Astrocyte (in vitro differentiated cells and primary cell): ENCODE results near the gene ZIC1. TPM values are rescaled to one million over a fixed set of nuclear protein-coding genes. Genes with fewer than 3 reads are reported as not detected.

Experiments
- DNase-seq: peaks from one replicate; pipeline ENCODE4 v3.0.0-alpha.2; 2010; ENCODE audit warnings: low read depth
- FAIRE-seq: peaks from 2 replicates; lab custom pipeline; 2011; peaks lifted over from hg19 to GRCh38; lab: Jason Lieb, UNC
- H2AFZ ChIP-seq: 2 replicates; pipeline ENCODE4 v1.6.0; 2012; ENCODE audit warnings: low read depth, low read length, inconsistent platforms
- H3K27ac ChIP-seq: 2 replicates; pipeline ENCODE4 v1.5.1; 2011; ENCODE audit warnings: low read depth, low read length, inconsistent platforms
- H3K27me3 ChIP-seq: 2 replicates; pipeline ENCODE4 v1.6.0; 2011; ENCODE audit warnings: low read length, inconsistent platforms; ENCODE audit not compliant: insufficient read depth
- H3K36me3 ChIP-seq: 2 replicates; pipeline ENCODE4 v1.5.1; 2011; ENCODE audit warnings: low read length, inconsistent platforms; ENCODE audit not compliant: insufficient read depth
- H3K4me1 ChIP-seq: 2 replicates; pipeline ENCODE4 v1.5.1; 2011; ENCODE audit warnings: low read length, inconsistent platforms; ENCODE audit not compliant: insufficient read depth
- H3K4me2 ChIP-seq: 2 replicates; pipeline ENCODE4 v1.6.0; 2012; ENCODE audit warnings: low read length, inconsistent platforms
- H3K4me3 ChIP-seq: 2 replicates; pipeline ENCODE4 v1.5.1; 2011; ENCODE audit warnings: low read depth, mild to moderate bottlenecking, low read length, inconsistent platforms; ENCODE audit not compliant: insufficient read depth
- H3K79me2 ChIP-seq: 2 replicates; pipeline ENCODE4 v1.6.0; 2012; ENCODE audit warnings: mild to moderate bottlenecking, low read length, inconsistent platforms; ENCODE audit not compliant: insufficient read depth
- H3K9ac ChIP-seq: 2 replicates; pipeline ENCODE4 v1.6.0; 2012; ENCODE audit warnings: mild to moderate bottlenecking, low read length, inconsistent platforms
- H3K9me3 ChIP-seq: 2 replicates; pipeline ENCODE4 v1.5.1; 2012; ENCODE audit warnings: low read depth, mild to moderate bottlenecking, low read length, inconsistent platforms; ENCODE audit not compliant: insufficient read depth
- H4K20me1 ChIP-seq: 2 replicates; pipeline ENCODE4 v1.6.0; 2012; ENCODE audit warnings: low read length, inconsistent platforms; ENCODE audit not compliant: insufficient read depth
- H3K27ac Mint-ChIP-seq: one replicate; pipeline ENCODE4 v1.8.0; 2021; ENCODE audit warnings: mild to moderate bottlenecking, mixed read lengths; ENCODE audit not compliant: unreplicated experiment
- H3K27me3 Mint-ChIP-seq: one replicate; pipeline ENCODE4 v1.8.0; 2021; ENCODE audit warnings: low read depth, mixed read lengths; ENCODE audit not compliant: unreplicated experiment
- H3K36me3 Mint-ChIP-seq: one replicate; pipeline ENCODE4 v1.8.0; 2021; ENCODE audit warnings: low read depth, mixed read lengths; ENCODE audit not compliant: unreplicated experiment
- H3K4me1 Mint-ChIP-seq: one replicate; pipeline ENCODE4 v1.8.0; 2021; ENCODE audit warnings: low read depth, mixed read lengths; ENCODE audit not compliant: unreplicated experiment
- H3K4me3 Mint-ChIP-seq: one replicate; pipeline ENCODE4 v1.8.0; 2021; ENCODE audit warnings: mild to moderate bottlenecking, moderate library complexity, mixed read lengths; ENCODE audit not compliant: unreplicated experiment
- H3K9me3 Mint-ChIP-seq: one replicate; pipeline ENCODE4 v1.8.0; 2021; ENCODE audit warnings: mild to moderate bottlenecking, mixed read lengths; ENCODE audit not compliant: unreplicated experiment
- CTCF ChIP-seq: IDR thresholded peaks from 2 replicates; pipeline ENCODE4 v1.5.1; 2011; ENCODE audit warnings: low read depth, mild to moderate bottlenecking, inconsistent platforms, low read length, moderate library complexity; ENCODE audit not compliant: insufficient read depth
- EZH2 ChIP-seq: IDR thresholded peaks from 2 replicates; pipeline ENCODE4 v1.6.1; 2012; ENCODE audit warnings: mild to moderate bottlenecking, low read length, inconsistent platforms; ENCODE audit not compliant: insufficient read depth
- total RNA-seq: library from RNA; stranded (reverse); gene quantifications from 2 replicates; pipeline ENCODE4 v1.2.1, GENCODE V29; 2021

The ZIC1 gene
- total RNA-seq, 1 donor from 2014 or later: 0.30 TPM

GRCh38 chr3:147398813-147399534, 10.2 kb upstream of the ZIC1 start:
- Mint-ChIP-seq H3K9me3 (peaks cover 21% of the 10 kb centered on the region), H3K27ac (no peak overlapping the region), H3K4me1 (no peaks in the 10 kb centered on the region), H3K27me3 (peaks cover 85% of the 10 kb centered on the region), H3K36me3 (no peaks in the 10 kb centered on the region), H3K4me3 (no peak overlapping the region)
- H3K27ac ChIP-seq: no peak overlapping the region
- peak overlapping the region; percentile 85 for H3K4me2 ChIP-seq
- H3K4me1 ChIP-seq: peaks cover 33% of the 10 kb centered on the region
- H3K79me2 ChIP-seq: peaks cover 68% of the 10 kb centered on the region
- FAIRE-seq (no peak), DNase-seq (no peak)
- no peaks in the 10 kb centered on the region for H4K20me1 ChIP-seq
- H3K9ac ChIP-seq: peak overlapping the region; percentile 94
- H3K9me3 ChIP-seq: no peaks in the 10 kb centered on the region
- no peak overlapping the region for H2AFZ ChIP-seq
- TF ChIP-seq CTCF (no peak), EZH2 (no peak)
- H3K36me3 ChIP-seq: no peaks in the 10 kb centered on the region
- H3K4me3 ChIP-seq: peak overlapping the region; percentile 49
- H3K27me3 ChIP-seq: peaks cover 13% of the 10 kb centered on the region

- H4K20me1 ChIP-seq: no peaks in the 10 kb centered on the region
- Mint-ChIP-seq H3K27me3 (peaks cover 84% of the 10 kb centered on the region), H3K27ac (no peak overlapping the region), H3K9me3 (peaks cover 17% of the 10 kb centered on the region), H3K4me1 (no peaks in the 10 kb centered on the region), H3K4me3 (no peak overlapping the region), H3K36me3 (no peaks in the 10 kb centered on the region)
- no peak overlapping the region for H2AFZ ChIP-seq
- no peak overlapping the region for H3K9ac ChIP-seq
- H3K36me3 ChIP-seq: no peaks in the 10 kb centered on the region
- peaks cover 41% of the 10 kb centered on the region for H3K4me1 ChIP-seq
- H3K79me2 ChIP-seq: peaks cover 66% of the 10 kb centered on the region
- TF ChIP-seq CTCF: no peak
- TF ChIP-seq EZH2: no peak
- no peak overlapping the region for H3K4me3 ChIP-seq
- FAIRE-seq: no peak
- H3K9me3 ChIP-seq: no peaks in the 10 kb centered on the region
- H3K27ac ChIP-seq: no peak overlapping the region
- no peak overlapping the region for H3K4me2 ChIP-seq
- no peak for DNase-seq
- H3K27me3 ChIP-seq: peaks cover 6% of the 10 kb centered on the region
These were observed 9.1 kb upstream of the ZIC1 start for GRCh38 chr3:147400111-147400510.

GRCh38 chr3:147400999-147401398, 8.2 kb upstream of the ZIC1 start:
- TF ChIP-seq EZH2 (no peak), CTCF (no peak)

More at GRCh38 chr3:147400999-147401398, 8.2 kb upstream of the ZIC1 start:
- H3K27ac ChIP-seq: no peak overlapping the region
- H4K20me1 ChIP-seq: no peaks in the 10 kb centered on the region
- H3K36me3 ChIP-seq: no peaks in the 10 kb centered on the region
- DNase-seq (no peak), FAIRE-seq (no peak)
- Mint-ChIP-seq H3K9me3 (peaks cover 18% of the 10 kb centered on the region), H3K36me3 (no peaks in the 10 kb centered on the region), H3K4me3 (no peak overlapping the region), H3K4me1 (no peaks in the 10 kb centered on the region), H3K27ac (no peak overlapping the region), H3K27me3 (peaks cover 84% of the 10 kb centered on the region)
- H3K4me3 ChIP-seq: no peak overlapping the region
- H3K4me2 ChIP-seq: no peak overlapping the region
- peaks cover 10% of the 10 kb centered on the region for H3K27me3 ChIP-seq
- H2AFZ ChIP-seq: no peak overlapping the region
- H3K4me1 ChIP-seq: peaks cover 38% of the 10 kb centered on the region
- H3K79me2 ChIP-seq: peaks cover 66% of the 10 kb centered on the region
- no peak overlapping the region for H3K9ac ChIP-seq
- no peaks in the 10 kb centered on the region for H3K9me3 ChIP-seq
